Fibroblast of mammary gland (primary cell): ENCODE results near the gene FGF23.
"Not testable (repeated sequence)": the region's sequence is repeated elsewhere in the genome, so short reads cannot be mapped to it uniquely, and the experiment has no call there.

Source experiments
- DNase-seq: peaks from one replicate; pipeline ENCODE4 v3.0.0-alpha.2; 2010; ENCODE audit warnings: low read depth
- H3K4me3 ChIP-seq: 2 replicates; pipeline ENCODE4 v1.5.1; 2011; ENCODE audit warnings: low read depth, mild to moderate bottlenecking, low read length, moderate library complexity; ENCODE audit not compliant: control insufficient read depth
- CTCF ChIP-seq: conservative IDR thresholded peaks from 2 replicates; pipeline ENCODE4 v1.5.1; 2011; ENCODE audit warnings: low read depth, low read length, inconsistent platforms; ENCODE audit not compliant: control insufficient read depth, insufficient read depth

Gene FGF23

GRCh38 chr12:4418913-4419312 lies 39.4 kb upstream of the FGF23 start:
- DNase-seq = no peak
- no peak for TF ChIP-seq CTCF

GRCh38 chr12:4417936-4418335 lies 38.4 kb upstream of the FGF23 start:
- H3K4me3 ChIP-seq = no peak overlapping the region
- TF ChIP-seq CTCF = no peak
- DNase-seq = no peak

More at GRCh38 chr12:4418913-4419312, 39.4 kb upstream of the FGF23 start:
- H3K4me3 ChIP-seq = no peak overlapping the region

GRCh38 chr12:4417455-4417854 lies 37.9 kb upstream of the FGF23 start:
- no peak overlapping the region for H3K4me3 ChIP-seq
- no peak for DNase-seq
- TF ChIP-seq CTCF = no peak

GRCh38 chr12:4416276-4416675 lies 36.8 kb upstream of the FGF23 start:
- no peak for DNase-seq
- no peak for TF ChIP-seq CTCF
- H3K4me3 ChIP-seq = no peak overlapping the region

- no peak for TF ChIP-seq CTCF
- H3K4me3 ChIP-seq = no peak overlapping the region
- peak; percentile 10 for DNase-seq
Observed at GRCh38 chr12:4412465-4412864, 33.0 kb upstream of the FGF23 start.

- no peak overlapping the region for H3K4me3 ChIP-seq
- no peak for DNase-seq
- no peak for TF ChIP-seq CTCF
Observed at GRCh38 chr12:4412056-4412455, 32.5 kb upstream of the FGF23 start.

GRCh38 chr12:4407136-4407535 lies 27.6 kb upstream of the FGF23 start:
- no peak overlapping the region for H3K4me3 ChIP-seq
- DNase-seq = no peak

GRCh38 chr12:4404877-4405637 lies 25.5 kb upstream of the FGF23 start:
- DNase-seq, H3K4me3 ChIP-seq: not testable (repeated sequence)

More at GRCh38 chr12:4407136-4407535, 27.6 kb upstream of the FGF23 start:
- no peak for TF ChIP-seq CTCF
